ENCODE results near the gene OSBPL1A. TPM values are rescaled to one million over a fixed set of nuclear protein-coding genes. Genes with fewer than 3 reads are reported as not detected.

The OSBPL1A gene
- total RNA-seq, 1 experiment from 2014 or later, result 37.4 TPM

GRCh38 chr18:24400587-24400986, 3.0 kb upstream of the OSBPL1A start:
- BruUV-seq (replicated peaks), result no TSS peak
- H3F3A ChIP-seq (ENCODE audit: insufficient read depth, low read depth), result no peaks in the 10 kb centered on the region
- no peak overlapping the region for H3K27ac ChIP-seq
- no peak overlapping the region for H3K4me3 ChIP-seq
- H3K27me3 ChIP-seq (ENCODE audit: insufficient read depth, low read depth), result no peaks in the 10 kb centered on the region
- POLR2A ChIA-PET (ENCODE audit: unreplicated experiment), result interaction anchor here (0.7 kb wide), 1 partner anchor 877 kb away, joined by 3 read pairs; no protein-coding TSS in a partner anchor
- H3K4me1 ChIP-seq (replicated peaks; ENCODE audit: insufficient read depth), result peaks cover 9% of the 10 kb centered on the region; the same call in 1 of the 2 replicates
- CTCF ChIA-PET, result no interaction called here
- no peaks in the 10 kb centered on the region for H3K9me2 ChIP-seq (ENCODE audit: insufficient read depth)
- no peak overlapping the region for H3K4me2 ChIP-seq
- intact Hi-C loops (cut with micrococcal nuclease; ENCODE audit: unreplicated experiment), result no loop called here
- DNase-seq, result no peak
- H2AFZ ChIP-seq, result no peak overlapping the region
- no peaks in the 10 kb centered on the region for H4K20me1 ChIP-seq (ENCODE audit: insufficient read depth)
- H3K79me2 ChIP-seq (ENCODE audit: low read depth), result no peaks in the 10 kb centered on the region
- no peaks in the 10 kb centered on the region for H3K36me3 ChIP-seq (ENCODE audit: low read depth)
- no peak for TF ChIP-seq EZH2 (IDR thresholded peaks at IDR 0.05; ENCODE audit: low read depth)
- no peak for TF ChIP-seq CTCF (conservative IDR thresholded peaks at IDR 0.05)
- H3K9me3 ChIP-seq (ENCODE audit: insufficient read depth, low read depth), result no peaks in the 10 kb centered on the region

GRCh38 chr18:24398540-24398939, 916 bp upstream of the OSBPL1A start:
- BruUV-seq (replicated peaks), result no TSS peak
- CTCF ChIA-PET, result no interaction called here
- DNase-seq, result peak in 1 of 2 experiments; percentile 25

GRCh38 chr18:24397131-24397693, 412 bp downstream of the OSBPL1A start:
- DNase-seq, result peak; percentile 16 to 36
- Histone ChIP-seq H3K9me2 (ENCODE audit: insufficient read depth) (no peaks in the 10 kb centered on the region), H3K4me1 (replicated peaks; ENCODE audit: insufficient read depth) (peaks cover 9% of the 10 kb centered on the region; the same call in 1 of the 2 replicates), H3K4me2 (peak overlapping the region; percentile 92), H3K9me3 (ENCODE audit: insufficient read depth, low read depth) (no peaks in the 10 kb centered on the region), H3K79me2 (ENCODE audit: low read depth) (no peaks in the 10 kb centered on the region), H3K36me3 (ENCODE audit: low read depth) (no peaks in the 10 kb centered on the region), H4K20me1 (ENCODE audit: insufficient read depth) (no peaks in the 10 kb centered on the region), H3K4me3 (peak overlapping the region; percentile 71), H3K27ac (no peak overlapping the region), H3K27me3 (ENCODE audit: insufficient read depth, low read depth) (no peaks in the 10 kb centered on the region), H2AFZ (peak overlapping the region; percentile 99), H3F3A (ENCODE audit: insufficient read depth, low read depth) (no peaks in the 10 kb centered on the region)
- TF ChIP-seq EZH2 (IDR thresholded peaks at IDR 0.05; ENCODE audit: low read depth), result no peak
- TF ChIP-seq CTCF (conservative IDR thresholded peaks at IDR 0.05), result no peak
- intact Hi-C loops (cut with micrococcal nuclease; ENCODE audit: unreplicated experiment), result loop anchor here (5.0 kb wide), 1 partner anchor 35 kb away; no protein-coding TSS in a partner anchor
- CTCF ChIA-PET, result no interaction called here
- BruUV-seq (replicated peaks), result TSS peak; percentile 70
- POLR2A ChIA-PET (ENCODE audit: unreplicated experiment), result no interaction called here

More at GRCh38 chr18:24398540-24398939, 916 bp upstream of the OSBPL1A start:
- H3F3A ChIP-seq (ENCODE audit: insufficient read depth, low read depth), result no peaks in the 10 kb centered on the region
- H2AFZ ChIP-seq, result peak overlapping the region; percentile 99
- intact Hi-C loops (cut with micrococcal nuclease; ENCODE audit: unreplicated experiment), result loop anchor here (2.0 to 5.0 kb wide), 2 partner anchors 30 to 36 kb away; no protein-coding TSS in a partner anchor
- H3K27me3 ChIP-seq (ENCODE audit: insufficient read depth, low read depth), result no peaks in the 10 kb centered on the region
- H3K4me1 ChIP-seq (replicated peaks; ENCODE audit: insufficient read depth), result peaks cover 9% of the 10 kb centered on the region; the same call in 1 of the 2 replicates
- H3K79me2 ChIP-seq (ENCODE audit: low read depth), result no peaks in the 10 kb centered on the region
- POLR2A ChIA-PET (ENCODE audit: unreplicated experiment), result interaction anchor here (0.6 kb wide), 1 partner anchor 32 kb away, joined by 3 read pairs; no protein-coding TSS in a partner anchor
- H3K4me3 ChIP-seq, result peak overlapping the region; percentile 71; the same call in 1 of the 2 replicates
- no peaks in the 10 kb centered on the region for H3K9me3 ChIP-seq (ENCODE audit: insufficient read depth, low read depth)
- peak overlapping the region; percentile 92 for H3K4me2 ChIP-seq
- TF ChIP-seq CTCF (conservative IDR thresholded peaks at IDR 0.05), result no peak
- no peak for TF ChIP-seq EZH2 (IDR thresholded peaks at IDR 0.05; ENCODE audit: low read depth)
- H3K27ac ChIP-seq, result no peak overlapping the region
- no peaks in the 10 kb centered on the region for H3K36me3 ChIP-seq (ENCODE audit: low read depth)
- H3K9me2 ChIP-seq (ENCODE audit: insufficient read depth), result no peaks in the 10 kb centered on the region
- no peaks in the 10 kb centered on the region for H4K20me1 ChIP-seq (ENCODE audit: insufficient read depth)

Data from PC-9 (cell line).